AG09309 (cell line): ENCODE measurements around the gene TGFBI.

Experiments
- DNase-seq: peaks from one replicate; pipeline ENCODE4 v3.0.0-alpha.2; 2010; ENCODE audit warnings: low read depth
- H3K4me3 ChIP-seq: 2 replicates; pipeline ENCODE4 v1.5.1; 2011; ENCODE audit warnings: mild to moderate bottlenecking, low read depth, low read length, moderate library complexity; ENCODE audit not compliant: control insufficient read depth
- CTCF ChIP-seq: IDR thresholded peaks from 2 replicates; pipeline ENCODE4 v1.5.1; 2011; ENCODE audit warnings: mild to moderate bottlenecking, low read depth, low read length, inconsistent platforms; ENCODE audit not compliant: insufficient read depth, control insufficient read depth; ENCODE audit errors: missing control alignments

TGFBI gene

GRCh38 chr5:136104306-136104965 is 75.6 kb downstream of the TGFBI start:
- DNase-seq = no peak
- H3K4me3 ChIP-seq = no peak overlapping the region
- no peak for TF ChIP-seq CTCF

- no peak overlapping the region for H3K4me3 ChIP-seq
- TF ChIP-seq CTCF = no peak
- DNase-seq = no peak
Observed at GRCh38 chr5:136106351-136107031, 77.7 kb downstream of the TGFBI start.

- no peak for DNase-seq
Observed at GRCh38 chr5:136108180-136108611, 79.4 kb downstream of the TGFBI start.

GRCh38 chr5:136108766-136109165 is 80.0 kb downstream of the TGFBI start:
- no peak overlapping the region for H3K4me3 ChIP-seq
- no peak for DNase-seq
- no peak for TF ChIP-seq CTCF

More at GRCh38 chr5:136108180-136108611, 79.4 kb downstream of the TGFBI start:
- H3K4me3 ChIP-seq = no peak overlapping the region
- TF ChIP-seq CTCF = no peak

GRCh38 chr5:136109453-136110135 is 80.8 kb downstream of the TGFBI start:
- DNase-seq = no peak
- no peak overlapping the region for H3K4me3 ChIP-seq
- no peak for TF ChIP-seq CTCF
